ENCODE results near the gene DPCD. TPM values are rescaled to one million over a fixed set of nuclear protein-coding genes. Genes with fewer than 3 reads are reported as not detected.

DPCD gene
- total and polyA plus RNA-seq, 2 of the 8 experiments (the other 6 are each of a cell fraction or from before 2014, with no cell fraction given): 21.2 to 31.4 TPM

GRCh38 chr10:101617102-101617823 lies 29.1 kb downstream of the DPCD start:
- no peak overlapping the region for H3K18ac ChIP-seq (ENCODE audit: extremely low read depth, low read length)
- peak; percentile 91; the same call in 1 of the 2 replicates for TF ChIP-seq KDM1A (IDR thresholded peaks at IDR 0.05; ENCODE audit: borderline replicate concordance, low read length)
- TF ChIP-seq POU5F1 (IDR thresholded peaks at IDR 0.05; ENCODE audit: low read depth, low read length): no peak
- TF ChIP-seq JUND (IDR thresholded peaks at IDR 0.05; ENCODE audit: low read length): no peak
- TF ChIP-seq YY1 (IDR thresholded peaks at IDR 0.05; ENCODE audit: low read depth, low read length): 0 out of 2 replicates have a peak, but pooled peaks have one; percentile 32
- TF ChIP-seq TAF7 (optimal IDR thresholded peaks at IDR 0.05; ENCODE audit: borderline replicate concordance, low read depth, low read length): no peak
- TF ChIP-seq HDAC2 (IDR thresholded peaks at IDR 0.05; ENCODE audit: borderline replicate concordance in 1 of 2, low read depth in 2 of 2, low read length in 2 of 2): no peak
- TF ChIP-seq CTCF (IDR thresholded peaks at IDR 0.05; ENCODE audit: control extremely low read depth in 1 of 3, insufficient read depth in 1 of 3, low read depth in 1 of 3, low read length in 3 of 3): peak; percentile 21 to 50 (median 37)
- TF ChIP-seq RAD21 (IDR thresholded peaks at IDR 0.05 in 1 of 2, conservative IDR thresholded peaks at IDR 0.05 in 1 of 2; ENCODE audit: low read depth in 2 of 2, low read length in 2 of 2): peak; percentile 26 to 46; a peak in 3 of 4 replicates

More at GRCh38 chr10:101617102-101617823, 29.1 kb downstream of the DPCD start:
- Histone ChIP-seq H3K79me2 (ENCODE audit: control insufficient read depth in 1 of 2, insufficient read depth in 2 of 2, low read length in 2 of 2) (no peaks in the 10 kb centered on the region), H3K4me2 (ENCODE audit: insufficient read depth in 1 of 2, low read depth in 2 of 2, low read length in 2 of 2) (no peak overlapping the region), H3K9ac (replicated peaks in 1 of 4; ENCODE audit: extremely low read depth in 1 of 4, low read depth in 3 of 4, low read length in 3 of 4) (no peak overlapping the region), H3K27me3 (replicated peaks in 1 of 4; ENCODE audit: control insufficient read depth in 3 of 4, extremely low read depth in 1 of 4, insufficient read depth in 3 of 4, low read length in 3 of 4) (no peaks in the 10 kb centered on the region), H3K27ac (ENCODE audit: low read depth, low read length) (no peak overlapping the region), H3K4ac (replicated peaks; ENCODE audit: insufficient read length, low read depth, low read length) (no peak overlapping the region), H2BK5ac (ENCODE audit: low read depth, low read length) (0 out of 2 replicates have a peak overlapping the region, but pooled peaks have one; percentile 29), H4K8ac (ENCODE audit: extremely low read depth, insufficient read depth, low read length) (no peak overlapping the region), H3K14ac (ENCODE audit: insufficient read length) (no peak overlapping the region), H4K91ac (replicated peaks; ENCODE audit: insufficient read length, low read length) (no peak overlapping the region), H3K23me2 (ENCODE audit: low read depth, low read length) (no peaks in the 10 kb centered on the region), H2BK12ac (ENCODE audit: low read depth, low read length) (no peak overlapping the region), H2BK15ac (ENCODE audit: low read length) (no peak overlapping the region), H2BK20ac (ENCODE audit: low read length) (no peak overlapping the region), H3K36me3 (ENCODE audit: control insufficient read depth in 2 of 4, insufficient read depth in 4 of 4, low read length in 3 of 4) (peaks cover 0 to 3% (median 0%) of the 10 kb centered on the region in 4 experiments; a peak in 1 of 8 replicates), H4K5ac (ENCODE audit: insufficient read length, low read depth, low read length) (no peak overlapping the region), H3K4me1 (replicated peaks in 1 of 4; ENCODE audit: control insufficient read depth in 3 of 4, insufficient read depth in 4 of 4, low read length in 3 of 4) (peaks cover 5 to 17% (median 13%) of the 10 kb centered on the region in 4 experiments), H3K23ac (ENCODE audit: insufficient read length) (no peak overlapping the region), H3K9me3 (ENCODE audit: insufficient read depth in 2 of 2, low read depth in 1 of 2, low read length in 1 of 2) (no peaks in the 10 kb centered on the region), H2BK120ac (replicated peaks; ENCODE audit: low read depth, low read length) (no peak overlapping the region), H3K79me1 (ENCODE audit: low read depth, low read length) (no peaks in the 10 kb centered on the region), H2AFZ (ENCODE audit: low read length) (no peak overlapping the region), H3K56ac (replicated peaks; ENCODE audit: insufficient read length, low read depth, low read length) (no peak overlapping the region), H4K20me1 (replicated peaks in 1 of 2; ENCODE audit: control insufficient read depth in 1 of 2, insufficient read depth in 2 of 2, low read length in 2 of 2) (peaks cover 0 to 1% of the 10 kb centered on the region in 2 experiments), H3K4me3 (ENCODE audit: extremely low read depth in 1 of 4, insufficient read depth in 2 of 4, low read depth in 3 of 4, low read length in 4 of 4) (no peak overlapping the region), H2AK5ac (ENCODE audit: low read depth, low read length) (no peak overlapping the region)
- DNase-seq (ENCODE audit: low read depth in 1 of 2, low spot score in 2 of 2) (no peak), FAIRE-seq (no peak)
- WGBS, 2 experiments (ENCODE audit: extremely low coverage in 1 of 2, insufficient coverage in 1 of 2, insufficient read length in 1 of 2, insufficient replicate concordance in 2 of 2, low coverage in 1 of 2, low lambda C conversion rate in 2 of 2, missing lambda C conversion rate in 1 of 2): 82% methylated on average over 8 of the region's 8 CpGs; no CpG with 5 or more reads in 1 of the 2 experiments
- ChIA-PET POLR2A (ENCODE audit: partially characterized antibody) (interaction anchor here (0.7 to 2.0 kb wide), 3 partner anchors 14 to 73 kb away, joined by 3 to 7 read pairs (median 4); no protein-coding TSS in a partner anchor), CTCF (ENCODE audit: partially characterized antibody) (interaction anchor here (0.6 to 10.9 kb wide), 25 partner anchors 8 to 343 kb away, joined by 3 to 131 read pairs (median 4); partner anchors contain the start of genes DPCD and POLL)

Measured in H1 (cell line).